ENCODE results near the gene PPP1R14B. TPM values are rescaled to one million over a fixed set of nuclear protein-coding genes. Genes with fewer than 3 reads are reported as not detected.

PPP1R14B gene
- polyA plus RNA-seq, 1 experiment, result 119 TPM

DNA sequence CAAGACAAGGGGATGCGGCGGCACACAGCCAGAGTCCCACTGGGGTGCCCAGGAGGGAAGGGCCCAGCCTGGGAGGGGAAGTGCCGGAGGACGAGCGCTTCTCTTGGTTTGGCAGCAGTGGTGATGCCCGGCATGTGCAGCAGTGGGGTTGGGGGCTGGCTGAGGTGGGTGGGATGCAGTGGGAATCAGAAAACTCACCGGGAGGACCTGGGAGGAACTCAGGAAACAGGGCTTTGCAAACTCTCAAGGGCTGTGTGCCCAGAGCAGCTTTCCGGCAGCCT lies 37.2 kb downstream of the PPP1R14B start:
- POLR2A ChIA-PET, result interaction anchor here (2.3 kb wide), 1 partner anchor 14 kb away, joined by 6 read pairs; no protein-coding TSS in a partner anchor
- TF ChIP-seq, protein P1, sequence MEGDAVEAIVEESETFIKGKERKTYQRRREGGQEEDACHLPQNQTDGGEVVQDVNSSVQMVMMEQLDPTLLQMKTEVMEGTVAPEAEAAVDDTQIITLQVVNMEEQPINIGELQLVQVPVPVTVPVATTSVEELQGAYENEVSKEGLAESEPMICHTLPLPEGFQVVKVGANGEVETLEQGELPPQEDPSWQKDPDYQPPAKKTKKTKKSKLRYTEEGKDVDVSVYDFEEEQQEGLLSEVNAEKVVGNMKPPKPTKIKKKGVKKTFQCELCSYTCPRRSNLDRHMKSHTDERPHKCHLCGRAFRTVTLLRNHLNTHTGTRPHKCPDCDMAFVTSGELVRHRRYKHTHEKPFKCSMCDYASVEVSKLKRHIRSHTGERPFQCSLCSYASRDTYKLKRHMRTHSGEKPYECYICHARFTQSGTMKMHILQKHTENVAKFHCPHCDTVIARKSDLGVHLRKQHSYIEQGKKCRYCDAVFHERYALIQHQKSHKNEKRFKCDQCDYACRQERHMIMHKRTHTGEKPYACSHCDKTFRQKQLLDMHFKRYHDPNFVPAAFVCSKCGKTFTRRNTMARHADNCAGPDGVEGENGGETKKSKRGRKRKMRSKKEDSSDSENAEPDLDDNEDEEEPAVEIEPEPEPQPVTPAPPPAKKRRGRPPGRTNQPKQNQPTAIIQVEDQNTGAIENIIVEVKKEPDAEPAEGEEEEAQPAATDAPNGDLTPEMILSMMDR (IDR thresholded peaks at IDR 0.05; ENCODE audit: low read depth, low read length), result no peak
- Histone ChIP-seq H3K27ac (ENCODE audit: low read depth, low read length) (no peak overlapping the region), H3K27me3 (ENCODE audit: control insufficient read depth, insufficient read depth, low read length) (no peaks in the 10 kb centered on the region), H3K4me3 (ENCODE audit: low read depth, low read length) (no peak overlapping the region), H3K9me3 (ENCODE audit: control insufficient read depth, insufficient read depth, low read length) (no peaks in the 10 kb centered on the region; the same call in 1 of the 2 replicates)
- DNase-seq (ENCODE audit: low read depth, low spot score), result no peak
- CTCF ChIA-PET, result no interaction called here

DNA sequence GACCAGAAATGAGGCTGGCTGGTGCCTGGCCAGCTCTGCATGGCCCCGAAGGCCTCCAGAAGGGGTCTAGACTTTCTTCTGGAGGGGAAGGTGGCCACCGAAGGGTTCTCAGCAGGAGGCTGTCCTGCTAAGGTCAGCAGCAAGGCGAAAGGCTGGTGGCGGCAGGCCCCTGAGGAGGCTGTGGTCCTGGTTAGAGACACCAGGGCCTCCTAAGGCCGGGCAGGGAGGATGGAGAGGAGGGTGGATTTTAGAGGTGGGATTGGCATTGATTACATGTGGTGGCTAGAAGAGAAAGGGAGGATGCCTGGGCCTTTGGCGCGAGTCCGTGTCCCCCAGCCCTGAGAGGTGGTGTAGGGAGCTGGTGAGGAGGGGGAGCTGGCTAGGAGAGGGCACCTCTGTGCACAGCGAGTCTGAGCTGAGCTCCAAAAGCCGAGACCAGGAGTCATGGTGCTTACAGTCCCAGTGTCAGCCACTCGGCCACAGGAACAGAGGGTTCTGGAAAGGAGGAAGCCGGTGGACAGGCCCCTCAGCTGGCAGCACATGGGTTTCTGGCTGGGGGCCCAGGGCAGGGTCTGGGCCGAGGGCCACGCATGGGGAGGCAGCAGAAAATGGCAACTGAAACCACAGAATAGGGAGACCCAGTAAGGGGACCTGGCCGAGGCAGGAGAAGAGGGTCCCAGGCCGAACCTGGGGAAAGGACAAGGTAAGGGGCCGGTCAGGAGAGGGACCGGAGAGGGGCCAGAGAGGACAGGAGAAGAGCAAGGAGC lies 37.8 kb downstream of the PPP1R14B start:
- H3K4me3 ChIP-seq (ENCODE audit: low read depth, low read length), result no peak overlapping the region
- no peaks in the 10 kb centered on the region; the same call in 1 of the 2 replicates for H3K9me3 ChIP-seq (ENCODE audit: control insufficient read depth, insufficient read depth, low read length)
- DNase-seq (ENCODE audit: low read depth, low spot score), result no peak
- H3K27me3 ChIP-seq (ENCODE audit: control insufficient read depth, insufficient read depth, low read length), result no peaks in the 10 kb centered on the region
- CTCF ChIA-PET, result no interaction called here
- H3K27ac ChIP-seq (ENCODE audit: low read depth, low read length), result no peak overlapping the region
- TF ChIP-seq, protein P1 (IDR thresholded peaks at IDR 0.05; ENCODE audit: low read depth, low read length), result no peak
- POLR2A ChIA-PET, result interaction anchor here (1.3 to 3.4 kb wide), 3 partner anchors 11 to 23 kb away, joined by 4 to 27 read pairs (median 6); partner anchors contain the start of gene STIP1

DNA sequence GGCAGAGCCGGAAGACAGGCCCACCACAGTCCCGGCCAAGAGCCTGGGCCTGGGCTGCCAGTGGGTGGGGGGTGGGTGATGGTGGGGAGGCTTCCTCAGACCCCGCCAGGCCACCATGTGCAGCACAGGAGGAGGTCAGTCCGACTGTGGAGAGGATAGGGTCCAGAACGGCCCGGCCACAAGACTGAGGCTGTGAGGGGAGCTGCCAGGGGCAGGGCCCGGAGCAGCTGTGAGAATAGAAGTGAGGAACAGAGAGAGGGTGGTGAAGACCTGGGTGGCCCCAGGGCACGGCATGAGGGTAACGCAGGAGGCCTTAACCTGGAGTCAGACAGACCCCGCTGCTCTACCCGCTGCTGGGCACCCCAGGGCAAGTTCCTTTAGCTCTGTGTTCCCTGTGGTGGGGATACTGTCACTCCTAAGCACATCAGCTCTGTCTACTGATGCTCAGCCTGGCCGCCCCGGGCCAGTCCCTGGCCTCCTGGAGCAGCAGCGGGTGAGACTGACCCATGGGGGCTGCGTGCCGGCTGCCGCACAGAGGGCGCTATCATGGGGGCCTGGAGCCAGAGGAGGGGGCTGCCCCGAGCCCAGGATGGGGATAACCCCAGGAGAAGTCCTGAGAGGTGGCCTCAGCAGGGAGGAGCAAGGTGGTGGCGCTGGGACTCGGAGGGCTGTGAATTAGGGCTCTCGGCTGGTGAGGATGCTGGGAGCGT lies 38.5 kb downstream of the PPP1R14B start:
- POLR2A ChIA-PET, result interaction anchor here (1.0 to 3.4 kb wide), 4 partner anchors 9 to 109 kb away, joined by 3 to 27 read pairs (median 4); partner anchors contain the start of genes PRDX5, STIP1 and TRMT112
- DNase-seq (ENCODE audit: low read depth, low spot score), result no peak
- TF ChIP-seq, protein P1 (IDR thresholded peaks at IDR 0.05; ENCODE audit: low read depth, low read length), result no peak
- Histone ChIP-seq H3K27me3 (ENCODE audit: control insufficient read depth, insufficient read depth, low read length) (no peaks in the 10 kb centered on the region), H3K27ac (ENCODE audit: low read depth, low read length) (peak overlapping the region; percentile 57), H3K4me3 (ENCODE audit: low read depth, low read length) (no peak overlapping the region), H3K9me3 (ENCODE audit: control insufficient read depth, insufficient read depth, low read length) (no peaks in the 10 kb centered on the region; the same call in 1 of the 2 replicates)
- CTCF ChIA-PET, result interaction anchor here (1.2 kb wide), 1 partner anchor 42 kb away, joined by 5 read pairs; no protein-coding TSS in a partner anchor

DNA sequence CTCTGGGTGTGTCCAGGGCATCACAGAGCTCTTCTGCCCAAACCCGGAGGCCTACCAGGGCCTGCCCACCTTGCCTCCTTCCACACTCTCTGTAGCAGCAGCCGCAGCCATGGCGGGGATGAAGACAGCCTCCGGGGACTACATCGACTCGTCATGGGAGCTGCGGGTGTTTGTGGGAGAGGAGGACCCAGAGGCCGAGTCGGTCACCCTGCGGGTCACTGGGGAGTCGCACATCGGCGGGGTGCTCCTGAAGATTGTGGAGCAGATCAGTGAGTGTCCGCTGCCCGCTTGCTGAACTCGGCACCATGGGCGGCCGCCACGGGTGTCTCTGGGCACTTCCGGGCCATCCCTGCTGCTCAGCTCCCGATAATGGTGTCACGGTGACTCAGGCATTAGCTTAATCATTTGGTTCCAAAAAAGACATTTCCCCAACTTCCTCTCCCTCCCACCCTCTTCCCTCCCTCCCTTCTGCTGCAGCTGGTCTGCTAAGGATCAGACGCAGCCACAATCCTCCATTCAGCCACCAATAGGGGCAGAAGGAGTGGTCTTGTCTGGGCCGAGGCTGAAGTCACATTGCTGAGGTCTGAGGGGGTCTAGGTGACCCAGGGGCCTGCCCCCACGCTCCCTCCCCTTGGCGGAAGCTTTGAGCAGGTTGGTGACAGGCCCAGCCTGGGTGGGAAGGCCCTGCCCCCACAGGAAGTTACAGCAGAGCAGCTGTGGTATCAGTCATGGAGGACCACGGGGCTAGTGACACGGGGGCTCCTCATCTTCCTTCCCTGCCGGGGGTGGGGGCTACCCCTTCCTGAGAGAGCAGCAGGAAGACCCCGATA lies 39.3 kb downstream of the PPP1R14B start:
- ChIA-PET CTCF (interaction anchor here (0.5 to 6.8 kb wide), 3 partner anchors 43 to 207 kb away, joined by 3 to 125 read pairs (median 5); no protein-coding TSS in a partner anchor), POLR2A (interaction anchor here (1.0 to 3.4 kb wide), 5 partner anchors 10 to 110 kb away, joined by 3 to 27 read pairs (median 5); partner anchors contain the start of genes NUDT22, PRDX5, STIP1 and TRMT112)
- no peak for DNase-seq (ENCODE audit: low read depth, low spot score)
- Histone ChIP-seq H3K27ac (ENCODE audit: low read depth, low read length) (peak overlapping the region; percentile 57), H3K4me3 (ENCODE audit: low read depth, low read length) (no peak overlapping the region), H3K27me3 (ENCODE audit: control insufficient read depth, insufficient read depth, low read length) (no peaks in the 10 kb centered on the region), H3K9me3 (ENCODE audit: control insufficient read depth, insufficient read depth, low read length) (no peaks in the 10 kb centered on the region; the same call in 1 of the 2 replicates)
- TF ChIP-seq, protein P1 (IDR thresholded peaks at IDR 0.05; ENCODE audit: low read depth, low read length), result peak; percentile 4; the same call in 1 of the 2 replicates

Data from AG04450 (cell line).